Superior temporal gyrus (tissue), 1 donor: Measurements from ENCODE around the gene FSTL4.
"Not testable (repeated sequence)": the region's sequence is repeated elsewhere in the genome, so short reads cannot be mapped to it uniquely, and the experiment has no call there.

Experiments used
- DNase-seq: peaks from one replicate; pipeline ENCODE4 v3.0.0-alpha.2; 2016; ENCODE audit errors: extremely low spot score

The FSTL4 gene

GRCh38 chr5:133552925-133553525, 59.3 kb downstream of the FSTL4 start:
- no peak for DNase-seq

GRCh38 chr5:133546500-133546899, 65.8 kb downstream of the FSTL4 start:
- DNase-seq: no peak

- no peak for DNase-seq
Measured at GRCh38 chr5:133544346-133544745, 68.0 kb downstream of the FSTL4 start.

GRCh38 chr5:133539818-133540217, 72.5 kb downstream of the FSTL4 start:
- DNase-seq: no peak

GRCh38 chr5:133538718-133539117, 73.6 kb downstream of the FSTL4 start:
- DNase-seq: no peak

GRCh38 chr5:133535241-133535929, 77.0 kb downstream of the FSTL4 start:
- not testable (repeated sequence) for DNase-seq

- DNase-seq: no peak
Measured at GRCh38 chr5:133534566-133534965, 77.8 kb downstream of the FSTL4 start.

- no peak for DNase-seq
Measured at GRCh38 chr5:133533541-133533940, 78.8 kb downstream of the FSTL4 start.

GRCh38 chr5:133531594-133531993, 80.7 kb downstream of the FSTL4 start:
- no peak for DNase-seq

GRCh38 chr5:133531178-133531577, 81.2 kb downstream of the FSTL4 start:
- DNase-seq: no peak

GRCh38 chr5:133530270-133530669, 82.1 kb downstream of the FSTL4 start:
- DNase-seq: no peak

- no peak for DNase-seq
Measured at GRCh38 chr5:133528841-133529240, 83.5 kb downstream of the FSTL4 start.

GRCh38 chr5:133527311-133527710, 85.0 kb downstream of the FSTL4 start:
- DNase-seq: no peak

GRCh38 chr5:133526368-133526767, 86.0 kb downstream of the FSTL4 start:
- DNase-seq: no peak

- no peak for DNase-seq
Measured at GRCh38 chr5:133525126-133525525, 87.2 kb downstream of the FSTL4 start.

- DNase-seq: no peak
Measured at GRCh38 chr5:133524666-133525065, 87.7 kb downstream of the FSTL4 start.

- no peak for DNase-seq
Measured at GRCh38 chr5:133523961-133524586, 88.3 kb downstream of the FSTL4 start.

- DNase-seq: no peak
Measured at GRCh38 chr5:133523013-133523658, 89.2 kb downstream of the FSTL4 start.

- DNase-seq: no peak
Measured at GRCh38 chr5:133521801-133522200, 90.5 kb downstream of the FSTL4 start.

GRCh38 chr5:133520991-133521706, 91.2 kb downstream of the FSTL4 start:
- DNase-seq: no peak

GRCh38 chr5:133520062-133520461, 92.3 kb downstream of the FSTL4 start:
- DNase-seq: no peak

- DNase-seq: no peak
Measured at GRCh38 chr5:133519191-133519590, 93.2 kb downstream of the FSTL4 start.
